Measurements from ENCODE around the gene ULK4.

GRCh38 chr3:41450416-41451231 lies 511.3 kb downstream of the ULK4 start:
- TF ChIP-seq, protein P1, sequence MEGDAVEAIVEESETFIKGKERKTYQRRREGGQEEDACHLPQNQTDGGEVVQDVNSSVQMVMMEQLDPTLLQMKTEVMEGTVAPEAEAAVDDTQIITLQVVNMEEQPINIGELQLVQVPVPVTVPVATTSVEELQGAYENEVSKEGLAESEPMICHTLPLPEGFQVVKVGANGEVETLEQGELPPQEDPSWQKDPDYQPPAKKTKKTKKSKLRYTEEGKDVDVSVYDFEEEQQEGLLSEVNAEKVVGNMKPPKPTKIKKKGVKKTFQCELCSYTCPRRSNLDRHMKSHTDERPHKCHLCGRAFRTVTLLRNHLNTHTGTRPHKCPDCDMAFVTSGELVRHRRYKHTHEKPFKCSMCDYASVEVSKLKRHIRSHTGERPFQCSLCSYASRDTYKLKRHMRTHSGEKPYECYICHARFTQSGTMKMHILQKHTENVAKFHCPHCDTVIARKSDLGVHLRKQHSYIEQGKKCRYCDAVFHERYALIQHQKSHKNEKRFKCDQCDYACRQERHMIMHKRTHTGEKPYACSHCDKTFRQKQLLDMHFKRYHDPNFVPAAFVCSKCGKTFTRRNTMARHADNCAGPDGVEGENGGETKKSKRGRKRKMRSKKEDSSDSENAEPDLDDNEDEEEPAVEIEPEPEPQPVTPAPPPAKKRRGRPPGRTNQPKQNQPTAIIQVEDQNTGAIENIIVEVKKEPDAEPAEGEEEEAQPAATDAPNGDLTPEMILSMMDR (IDR thresholded peaks at IDR 0.05), result no peak
- TF ChIP-seq POLR2A (IDR thresholded peaks at IDR 0.05) (no peak), EP300 (IDR thresholded peaks at IDR 0.05) (no peak)

All from tibial nerve (tissue), 4 donors.